ENCODE measurements around the gene EEA1.

DNA sequence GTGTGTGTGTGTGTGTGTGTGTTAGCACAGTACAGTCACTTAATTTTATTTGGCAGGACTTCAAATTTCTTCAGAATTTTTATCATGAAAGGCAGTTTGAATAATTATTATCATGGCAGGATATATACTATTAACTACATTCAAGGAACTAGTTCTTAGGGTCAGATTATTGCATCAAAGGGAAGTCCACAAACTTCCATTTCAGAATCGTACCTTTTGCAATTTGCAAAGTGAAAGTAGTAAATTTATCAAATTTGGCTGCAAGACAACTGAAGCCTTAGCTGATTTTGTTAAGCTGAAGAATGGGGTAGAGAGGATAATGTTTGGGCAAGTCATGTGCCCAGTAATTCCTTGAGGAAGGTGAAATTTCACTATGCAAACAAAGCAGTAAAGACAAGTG lies 158.1 kb downstream of the EEA1 start:
- TF ChIP-seq CTCF (conservative IDR thresholded peaks at IDR 0.05; ENCODE audit: low read depth, low read length) = no peak
- TF ChIP-seq EZH2 (IDR thresholded peaks at IDR 0.05; ENCODE audit: low read length, unreplicated experiment) = no peak

Measured in PC-3 (cell line).